RWPE2 (cell line): ENCODE results near the gene IL10RB.
"Not testable (repeated sequence)": the region's sequence is repeated elsewhere in the genome, so short reads cannot be mapped to it uniquely, and the experiment has no call there.

Experiments
- ATAC-seq: fragments of 200-7000 bp; cut with Tn5 transposase; 3 replicates; pipeline ENCODE4 v1.9.1; 2021; ENCODE audit warnings: low read depth
- DNase-seq: peaks from one replicate; pipeline ENCODE4 v3.0.0-alpha.2; 2020; ENCODE audit warnings: low spot score
- H3K27ac ChIP-seq: fragments of 450-650 bp; 2 replicates; pipeline ENCODE4 v1.5.1; 2017; ENCODE audit warnings: mild to moderate bottlenecking; ENCODE audit not compliant: poor library complexity, severe bottlenecking
- H3K27me3 ChIP-seq: fragments of 250-450 bp; sonication (Bioruptor Pico); 2 replicates; pipeline ENCODE4 v1.5.1; 2021; ENCODE audit warnings: mild to moderate bottlenecking, moderate library complexity; ENCODE audit not compliant: insufficient read depth, poor library complexity, severe bottlenecking
- H3K36me3 ChIP-seq: fragments of 250-450 bp; sonication (Bioruptor Pico); 2 replicates; pipeline ENCODE4 v1.5.1; 2020; ENCODE audit warnings: low read depth, mild to moderate bottlenecking, moderate library complexity
- H3K4me1 ChIP-seq: fragments of 250-450 bp; sonication (Bioruptor Pico); 2 replicates; pipeline ENCODE4 v1.5.1; 2021; ENCODE audit warnings: mild to moderate bottlenecking, moderate library complexity; ENCODE audit not compliant: insufficient read depth, poor library complexity, severe bottlenecking
- H3K4me3 ChIP-seq: fragments of 250-450 bp; sonication (Bioruptor Pico); 2 replicates; pipeline ENCODE4 v1.5.1; 2021; ENCODE audit warnings: mild to moderate bottlenecking, moderate library complexity; ENCODE audit not compliant: severe bottlenecking
- H3K9me3 ChIP-seq: fragments of 250-450 bp; sonication (Bioruptor Pico); 2 replicates; pipeline ENCODE4 v1.5.1; 2021; ENCODE audit warnings: mild to moderate bottlenecking, moderate library complexity; ENCODE audit not compliant: severe bottlenecking
- TF ChIP-seq, protein P1 (sequence below): fragments of 450-650 bp; IDR thresholded peaks from one replicate; pipeline ENCODE4 v1.5.1; 2017; ENCODE audit warnings: mild to moderate bottlenecking, moderate library complexity; ENCODE audit not compliant: poor library complexity, severe bottlenecking

The IL10RB gene

DNA sequence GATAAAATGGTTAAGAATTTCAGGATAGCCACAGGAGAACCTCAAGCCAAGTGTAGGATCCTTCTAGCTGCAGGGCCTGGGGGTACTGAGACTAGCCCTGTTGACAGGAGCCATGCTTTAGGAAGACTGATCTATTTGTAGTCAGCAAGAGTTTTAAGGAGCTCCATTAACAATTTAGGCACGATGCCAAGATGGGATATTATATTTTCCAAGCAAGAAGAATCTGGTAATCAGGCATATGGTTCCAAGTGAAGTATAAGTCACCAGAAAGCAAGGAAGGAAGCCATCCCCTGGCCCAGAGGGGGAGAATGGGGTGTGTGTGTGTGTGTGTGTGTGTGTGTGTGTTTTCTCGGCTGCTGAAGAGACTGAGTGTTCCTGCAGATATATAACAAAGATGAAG is 29.4 kb upstream of the IL10RB start:
- 0 out of 2 replicates have a peak, but pooled peaks cover 3% of the 10 kb centered on the region for H3K36me3 ChIP-seq
- no peak overlapping the region for H3K4me3 ChIP-seq
- TF ChIP-seq, protein P1, sequence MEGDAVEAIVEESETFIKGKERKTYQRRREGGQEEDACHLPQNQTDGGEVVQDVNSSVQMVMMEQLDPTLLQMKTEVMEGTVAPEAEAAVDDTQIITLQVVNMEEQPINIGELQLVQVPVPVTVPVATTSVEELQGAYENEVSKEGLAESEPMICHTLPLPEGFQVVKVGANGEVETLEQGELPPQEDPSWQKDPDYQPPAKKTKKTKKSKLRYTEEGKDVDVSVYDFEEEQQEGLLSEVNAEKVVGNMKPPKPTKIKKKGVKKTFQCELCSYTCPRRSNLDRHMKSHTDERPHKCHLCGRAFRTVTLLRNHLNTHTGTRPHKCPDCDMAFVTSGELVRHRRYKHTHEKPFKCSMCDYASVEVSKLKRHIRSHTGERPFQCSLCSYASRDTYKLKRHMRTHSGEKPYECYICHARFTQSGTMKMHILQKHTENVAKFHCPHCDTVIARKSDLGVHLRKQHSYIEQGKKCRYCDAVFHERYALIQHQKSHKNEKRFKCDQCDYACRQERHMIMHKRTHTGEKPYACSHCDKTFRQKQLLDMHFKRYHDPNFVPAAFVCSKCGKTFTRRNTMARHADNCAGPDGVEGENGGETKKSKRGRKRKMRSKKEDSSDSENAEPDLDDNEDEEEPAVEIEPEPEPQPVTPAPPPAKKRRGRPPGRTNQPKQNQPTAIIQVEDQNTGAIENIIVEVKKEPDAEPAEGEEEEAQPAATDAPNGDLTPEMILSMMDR = no peak
- H3K27me3 ChIP-seq = no peaks in the 10 kb centered on the region
- peaks cover under 1% of the 10 kb centered on the region for H3K4me1 ChIP-seq
- DNase-seq = no peak
- ATAC-seq = no peak
- no peaks in the 10 kb centered on the region for H3K9me3 ChIP-seq
- H3K27ac ChIP-seq = no peak overlapping the region

GRCh38 chr21:33237486-33237885 is 28.7 kb upstream of the IL10RB start:
- H3K36me3 ChIP-seq = no peaks in the 10 kb centered on the region
- no peaks in the 10 kb centered on the region for H3K27me3 ChIP-seq
- DNase-seq = no peak
- no peaks in the 10 kb centered on the region for H3K4me1 ChIP-seq
- no peak for ATAC-seq
- H3K9me3 ChIP-seq = no peaks in the 10 kb centered on the region
- H3K4me3 ChIP-seq = no peak overlapping the region
- H3K27ac ChIP-seq = no peak overlapping the region
- TF ChIP-seq, protein P1 = no peak

DNA sequence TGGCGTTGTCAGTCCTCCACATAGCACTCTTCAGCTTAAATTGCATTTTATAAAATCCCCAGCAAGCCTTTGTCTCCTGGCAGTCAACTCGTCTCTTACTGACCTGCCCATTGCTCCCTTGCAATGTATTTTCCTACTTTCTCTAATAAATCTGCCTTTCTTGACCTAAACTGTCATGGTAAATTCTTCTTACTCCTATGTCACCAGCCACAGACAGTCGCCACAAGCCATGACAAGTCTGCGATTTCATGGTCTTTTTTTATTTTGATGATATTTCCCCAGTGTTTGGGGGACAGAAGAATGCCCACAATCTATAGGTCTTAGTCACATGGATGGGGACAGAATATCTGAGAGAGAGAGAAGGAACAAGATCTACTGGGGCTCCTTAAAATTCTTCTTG is 28.0 kb upstream of the IL10RB start:
- DNase-seq (no peak), ATAC-seq (no peak)
- H3K4me3 ChIP-seq = no peak overlapping the region
- no peak overlapping the region for H3K27ac ChIP-seq
- no peaks in the 10 kb centered on the region for H3K36me3 ChIP-seq
- H3K27me3 ChIP-seq = no peaks in the 10 kb centered on the region
- no peaks in the 10 kb centered on the region for H3K9me3 ChIP-seq
- TF ChIP-seq, protein P1 = no peak
- no peaks in the 10 kb centered on the region for H3K4me1 ChIP-seq

GRCh38 chr21:33238565-33239255 is 27.5 kb upstream of the IL10RB start:
- Histone ChIP-seq H3K4me1 (no peaks in the 10 kb centered on the region), H3K27ac (no peak overlapping the region), H3K36me3 (no peaks in the 10 kb centered on the region; the same call in 1 of the 2 replicates), H3K9me3 (no peaks in the 10 kb centered on the region), H3K4me3 (no peak overlapping the region), H3K27me3 (no peaks in the 10 kb centered on the region)
- ATAC-seq = no peak
- DNase-seq = no peak
- TF ChIP-seq, protein P1 = no peak

DNA sequence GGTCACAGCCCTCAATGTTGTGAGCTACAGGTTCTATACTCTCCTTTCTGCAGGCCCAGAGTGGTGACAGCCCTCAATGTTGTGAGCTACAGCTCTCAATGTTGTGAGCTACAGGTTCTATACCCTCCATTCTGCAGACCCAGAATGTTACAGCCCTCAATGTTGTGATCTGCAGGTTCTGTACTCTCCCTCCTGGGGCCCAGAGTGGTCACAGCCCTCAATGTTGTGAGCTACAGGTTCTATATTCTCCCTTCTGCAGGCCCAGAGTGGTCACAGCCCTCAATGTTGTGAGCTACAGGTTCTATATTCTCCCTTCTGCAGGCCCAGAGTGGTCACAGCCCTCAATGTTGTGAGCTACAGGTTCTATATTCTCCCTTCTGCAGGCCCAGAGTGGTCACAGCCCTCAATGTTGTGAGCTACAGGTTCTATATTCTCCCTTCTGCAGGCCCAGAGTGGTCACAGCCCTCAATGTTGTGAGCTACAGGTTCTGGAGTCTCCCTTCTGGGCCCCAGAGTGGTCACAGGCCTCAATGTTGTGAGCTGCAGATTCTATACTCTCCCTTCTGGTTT is 26.5 kb upstream of the IL10RB start:
- not testable (repeated sequence) for H3K27ac ChIP-seq, H3K27me3 ChIP-seq, H3K36me3 ChIP-seq, H3K9me3 ChIP-seq, H3K4me3 ChIP-seq, ATAC-seq, H3K4me1 ChIP-seq, DNase-seq
